HG02884 (cell line): Measurements from ENCODE around the gene ADCY7.

Experiments
- ATAC-seq: cut with Tn5 transposase; IDR thresholded peaks from one replicate; pipeline ENCODE4 v1.9.1; 2021; ENCODE audit warnings: mild to moderate bottlenecking, moderate library complexity; ENCODE audit not compliant: unreplicated experiment

Gene ADCY7

GRCh38 chr16:50309527-50310307, 43.4 kb downstream of the ADCY7 start:
- no peak for ATAC-seq

GRCh38 chr16:50310308-50311133, 44.2 kb downstream of the ADCY7 start:
- no peak for ATAC-seq

DNA sequence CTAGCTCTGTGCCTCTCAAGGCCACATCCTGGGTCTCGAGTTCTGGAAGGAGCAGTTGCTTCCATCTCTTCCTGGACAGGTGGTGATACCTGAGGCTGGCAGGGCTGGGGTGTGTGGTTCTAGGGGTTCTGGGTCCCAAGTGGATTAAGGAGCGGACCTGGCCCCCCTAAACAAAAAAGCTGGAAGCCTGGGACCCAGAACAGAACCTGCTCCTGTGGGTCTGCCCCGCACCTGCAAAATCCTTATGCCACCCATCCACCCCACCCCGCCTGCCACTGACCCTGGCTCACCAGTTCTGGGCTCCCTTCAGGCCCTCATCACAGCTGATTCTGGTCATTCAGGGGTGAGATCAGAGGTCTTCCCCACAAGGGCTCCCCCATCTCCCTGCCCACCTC, 44.8 kb downstream of the ADCY7 start:
- no peak for ATAC-seq

DNA sequence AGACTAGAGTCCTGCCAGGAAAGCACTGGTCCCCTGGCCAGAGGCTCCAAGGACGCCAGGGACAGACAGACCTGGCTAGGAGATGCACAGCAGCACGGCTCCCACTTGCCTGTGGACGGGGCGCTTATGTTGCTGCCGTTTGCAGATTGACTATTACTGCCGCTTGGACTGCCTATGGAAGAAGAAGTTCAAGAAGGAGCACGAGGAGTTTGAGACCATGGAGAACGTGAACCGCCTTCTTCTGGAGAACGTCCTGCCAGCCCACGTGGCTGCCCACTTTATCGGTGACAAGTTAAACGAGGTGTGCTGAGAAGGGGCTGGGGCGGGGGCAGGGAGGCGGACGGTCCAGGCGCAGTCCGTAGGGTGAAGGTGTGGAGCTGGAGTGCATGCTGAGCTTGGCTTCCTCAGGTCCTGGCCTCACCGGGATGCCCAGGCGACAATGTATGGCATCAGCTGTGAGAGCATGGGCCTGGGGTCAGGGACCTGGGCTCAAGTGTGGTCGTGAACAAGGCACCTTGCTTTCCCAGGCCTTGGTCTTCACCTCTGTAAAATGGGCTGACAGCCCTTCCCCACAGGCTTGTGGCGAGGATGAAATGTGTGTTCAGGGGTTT, 45.6 kb downstream of the ADCY7 start:
- ATAC-seq = no peak

GRCh38 chr16:50313596-50314478, 47.5 kb downstream of the ADCY7 start:
- ATAC-seq = no peak

DNA sequence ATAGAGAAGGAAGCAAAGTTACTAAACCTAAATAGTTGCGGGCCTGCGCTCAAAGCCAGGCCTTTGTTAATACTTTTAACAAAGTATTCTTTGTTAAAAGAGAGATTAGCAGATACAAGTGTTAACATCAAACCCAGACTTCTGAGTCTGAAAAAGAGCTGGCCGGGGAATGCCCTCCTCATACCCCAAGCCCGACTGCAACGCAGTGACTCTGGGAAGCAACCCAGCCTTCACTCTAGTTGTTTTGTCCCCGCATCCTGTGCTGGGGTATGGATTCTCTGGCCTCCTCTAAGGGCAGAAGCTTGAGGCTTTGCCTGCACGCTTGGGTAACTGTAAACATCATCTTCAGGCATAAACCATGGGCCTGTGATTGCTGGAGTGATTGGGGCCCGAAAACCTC, 48.3 kb downstream of the ADCY7 start:
- no peak for ATAC-seq

GRCh38 chr16:50315346-50315997, 49.1 kb downstream of the ADCY7 start:
- ATAC-seq = no peak

- ATAC-seq = no peak
These were observed 49.9 kb downstream of the ADCY7 start for GRCh38 chr16:50316102-50316847.

GRCh38 chr16:50316848-50317630, 50.7 kb downstream of the ADCY7 start:
- ATAC-seq = no peak

DNA sequence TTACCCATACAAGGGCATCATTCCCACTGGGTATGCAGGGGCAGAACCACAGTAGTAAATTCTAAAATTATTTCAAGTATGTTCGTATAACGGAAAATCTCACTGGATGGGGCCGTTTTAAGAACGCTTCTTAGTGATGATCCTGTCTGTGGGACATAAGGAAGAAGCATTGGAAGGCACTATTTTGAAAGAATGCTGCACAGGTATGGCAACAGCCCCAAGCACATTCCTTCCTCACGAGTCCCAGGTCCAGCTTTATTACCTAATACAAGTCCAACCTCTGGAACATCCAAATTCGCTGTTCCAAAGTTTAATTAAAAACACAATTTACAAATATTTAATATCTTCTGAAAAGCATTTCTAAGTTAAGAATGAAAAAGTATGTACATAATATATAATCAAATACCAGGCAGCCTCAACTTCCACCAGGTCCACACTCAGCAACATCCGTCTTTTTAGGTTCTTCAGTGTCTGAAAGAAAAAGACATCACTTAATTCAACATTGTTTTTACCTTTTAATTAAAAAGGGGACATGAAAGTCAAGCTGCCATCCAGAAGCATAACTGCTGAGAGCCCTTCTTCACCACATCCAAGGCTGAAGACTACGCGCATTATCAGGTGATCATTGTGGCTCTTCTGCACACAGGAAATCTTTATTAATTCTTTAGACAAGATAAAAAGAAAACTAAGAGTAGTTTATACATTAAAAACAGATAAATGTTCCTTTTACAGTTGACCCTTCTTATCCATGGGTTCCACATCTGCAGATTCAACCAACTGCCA, 52.6 kb downstream of the ADCY7 start:
- no peak for ATAC-seq

- no peak for ATAC-seq
These were observed 54.0 kb downstream of the ADCY7 start for GRCh38 chr16:50320310-50320709.

GRCh38 chr16:50322333-50322732, 56.0 kb downstream of the ADCY7 start:
- no peak for ATAC-seq

GRCh38 chr16:50323335-50324011, 57.1 kb downstream of the ADCY7 start:
- ATAC-seq = no peak

- no peak for ATAC-seq
These were observed 58.0 kb downstream of the ADCY7 start for GRCh38 chr16:50324345-50324744.

DNA sequence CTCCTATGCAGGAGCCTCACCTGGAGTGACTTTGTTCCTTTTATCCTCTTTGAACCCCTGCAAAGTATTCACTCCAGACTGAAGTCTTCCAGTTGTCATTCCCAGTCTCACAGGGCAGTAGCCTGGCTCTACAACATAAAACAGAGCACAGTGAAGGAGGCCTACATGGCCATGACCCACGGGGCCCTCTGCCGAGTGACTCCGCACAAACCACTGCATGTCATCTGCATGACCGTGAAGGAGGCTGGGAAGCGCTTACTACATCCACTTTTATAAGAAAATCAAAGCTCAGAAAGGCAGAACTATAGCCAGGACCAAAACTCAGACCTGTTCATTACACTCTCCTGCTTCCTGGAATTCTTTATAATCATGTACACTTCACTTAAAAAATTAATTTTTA, 59.9 kb downstream of the ADCY7 start:
- no peak for ATAC-seq

- ATAC-seq = peak; percentile 62
These were observed 60.6 kb downstream of the ADCY7 start for GRCh38 chr16:50326835-50327465.
